HG03103 (cell line): ENCODE data around the gene ZBTB42.

Experiments
- ATAC-seq: cut with Tn5 transposase; IDR thresholded peaks from one replicate; pipeline ENCODE4 v1.9.1; 2021; ENCODE audit warnings: low read depth; ENCODE audit not compliant: unreplicated experiment

The ZBTB42 gene

GRCh38 chr14:104800771-104801519, at the start of gene ZBTB42:
ZBTB42 (plus strand) TSS chr14:104801101; CDS start chr14:104801198, 97 bp downstream.
- no peak for ATAC-seq

- ATAC-seq = no peak
These were observed 49.1 kb upstream of the ZBTB42 start for GRCh38 chr14:104751539-104752422.

GRCh38 chr14:104752423-104752734, 48.5 kb upstream of the ZBTB42 start:
- peak; percentile 66 for ATAC-seq

GRCh38 chr14:104752735-104753527, 48.0 kb upstream of the ZBTB42 start, which contains the start of gene SIVA1:
SIVA1 (plus strand) TSS chr14:104753147; CDS start chr14:104753202, 55 bp downstream.
- peak; percentile 83 for ATAC-seq

GRCh38 chr14:104753528-104754212, 47.2 kb upstream of the ZBTB42 start:
- no peak for ATAC-seq

- ATAC-seq = no peak
These were observed 46.6 kb upstream of the ZBTB42 start for GRCh38 chr14:104754213-104754851.

- no peak for ATAC-seq
These were observed 45.3 kb upstream of the ZBTB42 start for GRCh38 chr14:104755621-104756020.

- ATAC-seq = no peak
These were observed 44.2 kb upstream of the ZBTB42 start for GRCh38 chr14:104756477-104757237.

GRCh38 chr14:104757238-104757585, 43.7 kb upstream of the ZBTB42 start:
- ATAC-seq = no peak

- no peak for ATAC-seq
These were observed 43.1 kb upstream of the ZBTB42 start for GRCh38 chr14:104757681-104758392.

GRCh38 chr14:104758981-104759969, 41.6 kb upstream of the ZBTB42 start:
- no peak for ATAC-seq

GRCh38 chr14:104765517-104765916, 35.4 kb upstream of the ZBTB42 start:
- no peak for ATAC-seq

- ATAC-seq = no peak
These were observed 34.5 kb upstream of the ZBTB42 start for GRCh38 chr14:104766256-104766862.

- ATAC-seq = no peak
These were observed 33.9 kb upstream of the ZBTB42 start for GRCh38 chr14:104766863-104767633.

- ATAC-seq = no peak
These were observed 33.3 kb upstream of the ZBTB42 start for GRCh38 chr14:104767634-104767918.
